T-cell (primary cell): ENCODE results near the gene SNED1. TPM values are rescaled to one million over a fixed set of nuclear protein-coding genes. Genes with fewer than 3 reads are reported as not detected.

ENCODE experiments used
- ATAC-seq, 4 experiments: fragments of 200-7000 bp in 3 of 4; fragments of 150-1000 bp in 1 of 4; cut with Tn5 transposase; replicated peaks in 1 of 4; 1 replicate in 3 of 4; 2 replicates in 1 of 4; pipeline ENCODE4 v1.10.0; 2021; ENCODE audit warnings: moderate library complexity in 3 of 4, mild to moderate bottlenecking in 2 of 4, moderate number of reproducible peaks in 1 of 4
- CTCF ChIA-PET, 2 donors: fragments of 300-600 bp; sonication (Branson Sonifier 250); formaldehyde crosslinking; loops; one replicate each; lab custom pipeline; 2022; ENCODE audit warnings: antibody characterized with exemption in 2 of 2; lab: Charles Lee
- POLR2A ChIA-PET, 2 donors: fragments of 300-600 bp; sonication (Branson Sonifier 250); formaldehyde crosslinking; loops; one replicate each; lab custom pipeline; 2022; ENCODE audit warnings: antibody characterized with exemption in 2 of 2; lab: Charles Lee
- DNase-seq, 35 experiments: peaks; one replicate each; pipeline versions ENCODE4 v3.0.0 to v3.0.0-alpha.2; 2013 to 2023
- H3K27ac ChIP-seq: one replicate; pipeline ENCODE4 v1.5.1; 2013; ENCODE audit warnings: low read length
- H3K27me3 ChIP-seq, 2 experiments: replicated peaks in 1 of 2; 1 replicate in 1 of 2; 2 replicates in 1 of 2; pipeline versions ENCODE4 v1.6.1 to v1.7.0; 2013; ENCODE audit warnings: low read length in 1 of 2, mixed read lengths in 1 of 2; ENCODE audit not compliant: control insufficient read depth in 2 of 2, insufficient read depth in 2 of 2; ENCODE audit errors: extremely low read depth in 1 of 2
- H3K36me3 ChIP-seq, 2 donors: 1 replicate in 1 of 2; 2 replicates in 1 of 2; pipeline versions ENCODE4 v1.6.1 to v1.7.0; 2013; ENCODE audit warnings: low read length in 1 of 2; ENCODE audit not compliant: control insufficient read depth in 2 of 2, insufficient read depth in 1 of 2; ENCODE audit errors: extremely low read depth in 1 of 2
- H3K4me1 ChIP-seq, 2 experiments: 1 replicate in 1 of 2; 2 replicates in 1 of 2; pipeline versions ENCODE4 v1.6.1 to v1.7.0; 2013; ENCODE audit warnings: low read length in 2 of 2, mixed read lengths in 1 of 2; ENCODE audit not compliant: insufficient read depth in 2 of 2, control insufficient read depth in 1 of 2; ENCODE audit errors: extremely low read depth in 1 of 2
- H3K4me3 ChIP-seq, 2 donors: 1 replicate in 1 of 2; 2 replicates in 1 of 2; pipeline versions ENCODE4 v1.5.1 to v1.7.0; 2013; ENCODE audit warnings: mild to moderate bottlenecking in 2 of 2, low read length in 1 of 2, moderate library complexity in 1 of 2; ENCODE audit not compliant: control insufficient read depth in 1 of 2; ENCODE audit errors: extremely low read depth in 1 of 2
- H3K9me3 ChIP-seq: 2 replicates; pipeline ENCODE4 v1.7.0; 2013
- H3K27ac Mint-ChIP-seq, 2 donors: one replicate each; pipeline ENCODE4 v1.8.0; 2020 to 2021; ENCODE audit warnings: mild to moderate bottlenecking in 2 of 2, mixed read lengths in 2 of 2
- H3K27me3 Mint-ChIP-seq, 2 donors: one replicate each; pipeline ENCODE4 v1.8.0; 2021 to 2022; ENCODE audit warnings: mixed read lengths in 2 of 2
- H3K36me3 Mint-ChIP-seq: one replicate; pipeline ENCODE4 v1.8.0; 2021; ENCODE audit warnings: mixed read lengths
- H3K4me1 Mint-ChIP-seq, 3 donors: one replicate each; pipeline ENCODE4 v1.8.0; 2020 to 2022; ENCODE audit warnings: mixed read lengths in 3 of 3, mild to moderate bottlenecking in 1 of 3
- H3K4me3 Mint-ChIP-seq, 3 donors: one replicate each; pipeline ENCODE4 v1.8.0; 2020 to 2022; ENCODE audit warnings: mild to moderate bottlenecking in 3 of 3, mixed read lengths in 3 of 3, moderate library complexity in 3 of 3
- H3K9me3 Mint-ChIP-seq, 3 donors: one replicate each; pipeline ENCODE4 v1.8.0; 2020 to 2022; ENCODE audit warnings: mixed read lengths in 3 of 3
- WGBS: methylation state at CpG from one replicate; pipeline ENCODE4 v1.1.5; 2013; ENCODE audit warnings: missing lambda C conversion rate; ENCODE audit not compliant: insufficient coverage; 5-methylcytosine and 5-hydroxymethylcytosine counted together
- total RNA-seq, 35 experiments: library from RNA in 6 of 35; stranded (reverse) in 6 of 35; fragments of 120-200 nt in 1 of 35; gene quantifications; one replicate each; pipeline versions ENCODE4 v1.2.1 to v1.2.4 and lab custom pipeline; 2013 to 2026

SNED1 gene
- total RNA-seq, 5 donors from 2014 or later (not counting 1 experiment from before 2014, with no cell fraction given) = 37.7 to 82.5 (median 69.4) TPM

DNA sequence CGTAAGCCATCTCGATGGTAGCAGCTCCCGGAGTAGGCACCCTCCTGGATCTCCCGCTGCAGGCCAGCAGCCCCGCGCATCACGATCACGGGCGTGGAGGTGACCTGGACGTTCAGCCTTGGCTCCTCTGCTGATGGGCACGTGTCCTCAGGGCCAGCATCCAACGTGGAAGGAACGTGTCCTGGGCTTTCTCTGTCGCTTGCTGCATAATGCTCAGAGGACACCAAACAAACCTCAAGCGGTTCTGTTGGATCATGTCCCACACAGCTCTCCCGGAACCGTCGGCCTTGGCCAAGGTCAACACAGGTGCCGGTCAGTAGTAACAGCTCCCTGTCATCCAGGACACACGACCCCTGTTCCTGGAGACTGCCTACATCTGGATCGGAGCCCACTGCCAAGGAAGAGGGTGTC, 127.8 kb downstream of the SNED1 start:
- H3K27me3 ChIP-seq = no peaks in the 10 kb centered on the region
- peaks cover 25 to 30% (median 28%) of the 10 kb centered on the region in 3 donors for H3K4me1 Mint-ChIP-seq
- H3K4me3 ChIP-seq = no peak overlapping the region
- peaks cover 3 to 21% of the 10 kb centered on the region in 2 donors for H3K36me3 ChIP-seq
- no peaks in the 10 kb centered on the region for H3K9me3 ChIP-seq
- peaks cover 34% of the 10 kb centered on the region for H3K36me3 Mint-ChIP-seq
- ChIA-PET POLR2A (no interaction called here), CTCF (interaction anchor here in 1 of 2 donors (0.5 kb wide), 1 partner anchor 23 kb away, joined by 4 read pairs; no protein-coding TSS in a partner anchor)
- no peaks in the 10 kb centered on the region for H3K27me3 Mint-ChIP-seq
- H3K9me3 Mint-ChIP-seq = no peaks in the 10 kb centered on the region
- 96% methylated on average over 21 of the region's 21 CpGs for WGBS
- H3K27ac ChIP-seq = no peak overlapping the region
- DNase-seq = no peak
- peaks cover 0 to 53% of the 10 kb centered on the region in 2 experiments for H3K4me1 ChIP-seq
- ATAC-seq = no peak
- no peak overlapping the region for H3K4me3 Mint-ChIP-seq
- no peak overlapping the region for H3K27ac Mint-ChIP-seq

- H3K9me3 Mint-ChIP-seq = no peaks in the 10 kb centered on the region
- H3K27ac Mint-ChIP-seq = peak overlapping the region in 1 of 2 donors; percentile 92
- Histone ChIP-seq H3K9me3 (no peaks in the 10 kb centered on the region), H3K27me3 (no peaks in the 10 kb centered on the region), H3K36me3 (peaks cover 3 to 21% of the 10 kb centered on the region in 2 donors), H3K27ac (peak overlapping the region; percentile 91), H3K4me1 (peaks cover 0 to 53% of the 10 kb centered on the region in 2 experiments), H3K4me3 (no peak overlapping the region)
- H3K27me3 Mint-ChIP-seq = no peaks in the 10 kb centered on the region
- peaks cover 28% of the 10 kb centered on the region for H3K36me3 Mint-ChIP-seq
- over 99% methylated on average over 18 of the region's 18 CpGs for WGBS
- H3K4me3 Mint-ChIP-seq = no peak overlapping the region
- peaks cover 25 to 30% (median 28%) of the 10 kb centered on the region in 3 donors for H3K4me1 Mint-ChIP-seq
- CTCF ChIA-PET = interaction anchor here in 1 of 2 donors (0.5 kb wide), 1 partner anchor 23 kb away, joined by 4 read pairs; no protein-coding TSS in a partner anchor
- DNase-seq = no peak
- POLR2A ChIA-PET = no interaction called here
- no peak for ATAC-seq
Observed at GRCh38 chr2:241126771-241127202, 128.4 kb downstream of the SNED1 start.

GRCh38 chr2:241128266-241128665, 129.8 kb downstream of the SNED1 start:
- peaks cover 25 to 30% (median 27%) of the 10 kb centered on the region in 3 donors for H3K4me1 Mint-ChIP-seq
- no peaks in the 10 kb centered on the region for H3K27me3 ChIP-seq
- no peaks in the 10 kb centered on the region for H3K27me3 Mint-ChIP-seq
- ATAC-seq (no peak), DNase-seq (no peak)
- peak overlapping the region; percentile 91 for H3K27ac ChIP-seq
- peaks cover 26% of the 10 kb centered on the region for H3K36me3 Mint-ChIP-seq
- WGBS = 100% methylated on average over 5 of the region's 8 CpGs
- no peaks in the 10 kb centered on the region for H3K9me3 ChIP-seq
- H3K36me3 ChIP-seq = peaks cover 3 to 13% of the 10 kb centered on the region in 2 donors
- peaks cover 0 to 53% of the 10 kb centered on the region in 2 experiments for H3K4me1 ChIP-seq
- H3K9me3 Mint-ChIP-seq = no peaks in the 10 kb centered on the region
- no peak overlapping the region for H3K4me3 ChIP-seq
- ChIA-PET POLR2A (no interaction called here), CTCF (no interaction called here)
- H3K4me3 Mint-ChIP-seq = peak overlapping the region in 2 of 3 donors; percentile 45 to 50
- peak overlapping the region; percentile 92 to 94 for H3K27ac Mint-ChIP-seq

DNA sequence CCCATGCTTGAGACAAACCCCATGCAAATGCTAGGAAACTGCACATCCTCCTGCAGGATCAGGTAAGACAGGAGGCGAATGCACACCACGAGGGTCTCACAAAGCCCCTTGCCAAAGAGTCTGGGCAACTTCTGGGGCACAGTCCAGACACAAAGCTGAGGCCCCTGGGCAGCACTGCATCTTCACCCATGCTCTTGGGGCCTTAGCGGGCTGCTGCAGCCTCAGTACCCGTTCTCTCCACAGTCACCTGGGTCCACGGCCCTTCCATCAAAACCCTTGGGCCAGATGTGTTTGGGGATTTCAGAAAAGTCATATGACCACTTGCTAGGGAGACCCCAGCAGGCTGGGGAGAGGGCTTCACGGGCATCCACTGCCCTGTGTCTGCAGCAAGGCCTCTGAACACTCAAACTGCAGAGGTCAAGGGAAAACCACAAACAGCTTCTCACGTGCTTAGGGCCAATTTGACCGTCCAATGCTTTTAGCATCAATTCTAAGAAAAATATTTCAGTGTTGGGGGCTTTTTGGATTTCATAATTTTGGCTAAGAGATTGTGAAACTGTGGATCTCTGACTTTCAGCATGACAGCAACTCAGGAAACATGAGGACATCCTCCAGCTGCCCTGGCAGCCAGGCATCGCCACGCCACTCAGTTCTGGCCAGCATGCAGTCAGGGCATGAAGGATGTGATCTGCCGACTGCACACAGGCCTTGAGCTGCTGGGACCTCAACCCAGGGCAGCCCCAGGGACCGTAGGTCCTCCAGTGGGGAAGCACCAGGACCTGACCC, 130.9 kb downstream of the SNED1 start:
- peaks cover 30% of the 10 kb centered on the region for H3K36me3 Mint-ChIP-seq
- peaks cover 0 to 43% of the 10 kb centered on the region in 2 experiments for H3K4me1 ChIP-seq
- WGBS = 89% methylated on average over 9 of the region's 12 CpGs
- peaks cover 3 to 12% of the 10 kb centered on the region in 2 donors for H3K36me3 ChIP-seq
- no peaks in the 10 kb centered on the region for H3K9me3 ChIP-seq
- no peak overlapping the region for H3K4me3 ChIP-seq
- H3K9me3 Mint-ChIP-seq = no peaks in the 10 kb centered on the region
- peaks cover 19 to 24% (median 21%) of the 10 kb centered on the region in 3 donors for H3K4me1 Mint-ChIP-seq
- CTCF ChIA-PET = no interaction called here
- no peaks in the 10 kb centered on the region for H3K27me3 ChIP-seq
- no peaks in the 10 kb centered on the region for H3K27me3 Mint-ChIP-seq
- POLR2A ChIA-PET = no interaction called here
- DNase-seq = no peak
- no peak for ATAC-seq
- H3K4me3 Mint-ChIP-seq = no peak overlapping the region
- no peak overlapping the region for H3K27ac ChIP-seq
- H3K27ac Mint-ChIP-seq = peak overlapping the region; percentile 65 to 94

GRCh38 chr2:241130316-241130715, 131.9 kb downstream of the SNED1 start:
- POLR2A ChIA-PET = no interaction called here
- no peaks in the 10 kb centered on the region for H3K9me3 Mint-ChIP-seq
- WGBS = 92% methylated on average over 13 of the region's 16 CpGs
- H3K27ac Mint-ChIP-seq = no peak overlapping the region
- no peaks in the 10 kb centered on the region for H3K9me3 ChIP-seq
- H3K4me1 ChIP-seq = peaks cover 0 to 36% of the 10 kb centered on the region in 2 experiments
- peaks cover 3 to 20% of the 10 kb centered on the region in 2 donors for H3K36me3 ChIP-seq
- no peak for DNase-seq
- no peak overlapping the region for H3K4me3 ChIP-seq
- H3K4me1 Mint-ChIP-seq = peaks cover 19 to 24% (median 21%) of the 10 kb centered on the region in 3 donors
- no peak for ATAC-seq
- no peaks in the 10 kb centered on the region for H3K27me3 ChIP-seq
- H3K36me3 Mint-ChIP-seq = peaks cover 31% of the 10 kb centered on the region
- no peak overlapping the region for H3K27ac ChIP-seq
- H3K4me3 Mint-ChIP-seq = no peak overlapping the region
- H3K27me3 Mint-ChIP-seq = no peaks in the 10 kb centered on the region
- CTCF ChIA-PET = no interaction called here

DNA sequence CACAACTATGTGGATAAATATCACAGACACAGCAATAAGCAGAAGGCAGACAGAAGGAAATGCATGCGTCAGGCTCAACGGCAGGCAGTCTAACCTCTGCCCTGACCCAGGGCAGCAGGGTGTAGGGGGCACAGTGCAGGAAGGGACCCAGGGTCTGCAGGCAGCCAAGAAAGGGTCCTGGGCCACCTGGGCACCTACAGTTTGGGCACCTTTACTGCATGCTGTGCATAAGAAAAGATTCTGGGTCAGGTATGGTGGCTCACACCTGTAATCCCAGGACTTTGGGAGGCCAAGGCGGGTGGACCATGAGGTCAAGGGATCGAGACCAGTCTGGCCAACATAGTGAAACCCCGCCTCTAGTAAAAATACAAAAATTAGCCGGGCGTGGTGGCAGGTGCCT, 133.1 kb downstream of the SNED1 start:
- H3K36me3 Mint-ChIP-seq = peaks cover 40% of the 10 kb centered on the region
- H3K4me1 ChIP-seq = peaks cover 0 to 27% of the 10 kb centered on the region in 2 experiments
- no peak overlapping the region for H3K4me3 ChIP-seq
- H3K4me1 Mint-ChIP-seq = peaks cover 17 to 21% (median 19%) of the 10 kb centered on the region in 3 donors
- ChIA-PET POLR2A (interaction anchor here in 1 of 2 donors (0.6 to 0.7 kb wide), 2 partner anchors 18 to 122 kb away, joined by 3 read pairs; partner anchors contain the start of gene PASK), CTCF (interaction anchor here in 1 of 2 donors (0.7 kb wide), 1 partner anchor 11 kb away, joined by 10 read pairs; no protein-coding TSS in a partner anchor)
- ATAC-seq = no peak
- no peaks in the 10 kb centered on the region for H3K9me3 ChIP-seq
- no peaks in the 10 kb centered on the region for H3K27me3 ChIP-seq
- H3K27ac ChIP-seq = no peak overlapping the region
- peaks cover 3 to 26% of the 10 kb centered on the region in 2 donors for H3K36me3 ChIP-seq
- no peaks in the 10 kb centered on the region for H3K27me3 Mint-ChIP-seq
- H3K27ac Mint-ChIP-seq = no peak overlapping the region
- WGBS = 100% methylated on average over 7 of the region's 7 CpGs
- no peaks in the 10 kb centered on the region for H3K9me3 Mint-ChIP-seq
- no peak overlapping the region for H3K4me3 Mint-ChIP-seq
- no peak for DNase-seq
